ENCODE data around the gene RNASEH2A.
A peak's percentile ranks its signal among the peaks of the same experiment; 100 is the strongest.

The RNASEH2A gene

DNA sequence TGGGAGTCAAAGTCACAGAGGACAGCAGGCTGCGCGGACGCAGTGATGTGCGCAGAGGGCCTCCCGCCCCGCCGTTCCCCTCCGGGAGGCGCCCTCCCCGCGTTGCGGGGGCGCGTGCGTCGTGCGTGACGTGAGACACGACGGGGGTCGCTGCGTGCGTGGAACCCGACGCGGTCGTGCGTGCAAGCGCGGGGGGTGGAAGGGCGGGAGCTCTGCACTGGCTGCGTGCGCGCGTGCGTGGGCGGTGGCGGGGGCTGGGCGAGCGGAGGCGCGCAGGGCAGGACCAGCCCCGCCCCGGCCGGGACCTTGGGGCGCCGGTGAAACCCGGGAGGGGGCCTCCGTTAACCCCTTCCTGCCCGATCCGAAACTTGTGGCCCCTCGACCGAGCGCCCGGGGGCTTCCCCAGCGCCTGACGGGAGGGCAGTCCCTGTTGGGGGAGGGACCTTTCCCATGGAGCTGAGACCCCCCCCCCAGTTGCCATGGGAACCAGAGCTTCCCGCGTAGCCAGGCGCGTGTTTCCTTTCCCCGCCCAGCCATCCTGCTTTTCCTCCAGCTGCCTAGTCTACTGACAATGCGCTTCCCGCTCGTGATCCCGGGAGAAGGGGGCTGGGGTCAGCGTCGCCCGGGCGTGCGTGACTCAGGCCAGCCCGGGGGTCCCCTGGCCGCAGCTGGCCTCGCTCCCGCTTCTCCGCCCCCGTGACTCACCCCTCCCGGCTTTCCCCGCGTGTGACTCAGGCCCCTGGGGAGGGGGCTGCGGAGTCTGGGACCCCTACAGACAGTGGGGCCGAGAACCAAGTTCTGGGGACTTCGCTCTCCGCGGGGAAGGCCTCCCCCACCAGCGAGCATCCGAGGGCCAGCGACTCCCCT, 23.7 kb upstream of the RNASEH2A start:
- DNase-seq (ENCODE audit: low spot score), result peak; percentile 87

DNA sequence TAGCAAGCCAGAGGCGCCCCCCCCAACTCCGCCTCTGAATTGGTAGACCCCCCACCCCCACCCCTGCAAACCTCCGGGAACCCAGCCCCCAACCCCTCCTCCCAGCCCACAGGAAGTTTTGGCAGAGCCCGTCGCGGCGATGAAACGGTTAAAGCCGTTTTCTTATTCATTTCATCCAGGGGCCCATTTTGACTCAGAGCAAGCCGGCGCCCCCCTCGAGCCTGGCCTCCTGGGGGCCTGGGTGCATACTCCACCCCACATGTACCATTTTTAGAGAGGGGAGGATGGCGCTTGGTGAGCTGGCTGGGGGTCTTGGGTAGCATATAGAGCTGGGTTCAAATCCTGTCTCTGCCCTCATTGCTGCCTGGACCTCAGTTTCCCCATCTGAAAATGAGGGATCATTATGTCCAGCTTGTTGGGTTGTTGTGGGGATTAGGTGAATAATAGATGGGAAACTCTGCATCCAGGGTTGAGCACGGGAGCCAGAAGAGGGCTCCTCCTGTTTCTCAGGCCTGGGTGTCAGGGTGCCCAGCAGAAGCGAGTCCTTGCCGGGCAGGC, 23.0 kb upstream of the RNASEH2A start:
- no peak for DNase-seq (ENCODE audit: low spot score)

DNA sequence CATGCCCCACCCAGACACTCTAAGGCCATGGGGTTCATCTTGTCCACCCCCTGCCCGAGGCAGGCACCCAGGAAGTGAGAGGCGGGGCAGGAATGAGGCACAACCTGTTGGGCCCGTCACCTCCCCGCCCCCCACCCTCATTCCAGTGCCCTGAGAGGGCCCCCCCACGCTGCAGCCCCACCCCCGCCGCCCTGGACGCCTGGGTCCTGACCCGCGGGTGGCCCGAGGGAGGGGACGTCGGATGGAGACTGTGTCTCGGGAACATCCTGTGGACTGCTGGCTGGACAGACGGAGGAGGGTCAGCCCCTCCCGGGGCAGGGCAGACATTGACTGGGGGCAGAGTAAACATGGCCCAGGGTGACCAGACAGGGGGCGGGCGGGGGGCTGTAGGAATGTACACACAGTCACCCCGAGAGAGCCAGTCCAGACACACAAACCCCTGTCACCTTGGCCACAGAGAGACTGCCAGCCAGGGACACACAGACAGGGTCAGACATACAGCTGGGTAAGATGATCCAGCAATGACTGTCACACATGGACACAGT, 22.5 kb upstream of the RNASEH2A start:
- no peak for DNase-seq (ENCODE audit: low spot score)

DNA sequence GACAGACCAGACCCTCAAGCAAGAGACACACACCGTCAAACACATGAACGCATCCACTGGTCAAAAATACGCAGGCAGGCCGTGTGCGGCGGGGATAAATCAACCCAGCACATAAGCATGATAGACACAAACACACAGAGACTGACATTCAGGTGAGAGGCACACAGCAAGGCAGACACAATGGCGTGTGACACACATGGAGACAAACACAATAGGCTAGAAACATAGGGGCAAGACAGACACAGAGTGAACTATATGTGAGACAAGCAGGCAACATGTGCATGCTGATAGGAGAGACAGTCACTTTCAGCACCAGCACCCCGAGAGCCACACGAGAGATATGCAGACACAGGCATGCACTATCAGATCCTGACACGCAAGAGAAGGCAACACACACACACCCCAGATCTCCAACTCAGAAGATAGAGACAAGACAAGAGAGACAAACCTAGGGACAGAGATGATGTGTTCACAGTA, 22.0 kb upstream of the RNASEH2A start:
- no peak for DNase-seq (ENCODE audit: low spot score)

DNA sequence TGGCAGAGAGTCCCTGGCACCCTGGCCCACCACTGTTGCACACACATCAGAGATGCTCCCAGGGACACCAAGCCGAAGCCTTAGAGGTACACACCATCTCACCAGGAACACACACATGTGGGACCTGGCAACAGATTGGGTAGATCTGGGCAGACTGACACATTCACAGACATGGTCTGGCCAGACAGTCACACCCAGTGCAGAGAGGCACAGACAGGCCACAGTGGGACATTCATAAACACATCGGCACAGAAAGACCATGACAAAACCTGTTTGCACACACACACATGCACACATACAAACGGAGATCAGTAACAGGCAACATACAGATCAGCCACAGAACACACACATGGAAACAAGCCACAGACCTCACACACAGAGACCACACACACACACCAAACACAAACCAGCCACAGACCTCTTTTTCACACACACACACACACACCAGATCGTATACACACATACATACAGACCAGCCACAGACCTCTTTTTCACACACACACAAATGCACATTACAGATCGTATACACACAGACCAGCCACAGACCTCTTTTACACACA, 21.4 kb upstream of the RNASEH2A start:
- DNase-seq (ENCODE audit: low spot score), result no peak

DNA sequence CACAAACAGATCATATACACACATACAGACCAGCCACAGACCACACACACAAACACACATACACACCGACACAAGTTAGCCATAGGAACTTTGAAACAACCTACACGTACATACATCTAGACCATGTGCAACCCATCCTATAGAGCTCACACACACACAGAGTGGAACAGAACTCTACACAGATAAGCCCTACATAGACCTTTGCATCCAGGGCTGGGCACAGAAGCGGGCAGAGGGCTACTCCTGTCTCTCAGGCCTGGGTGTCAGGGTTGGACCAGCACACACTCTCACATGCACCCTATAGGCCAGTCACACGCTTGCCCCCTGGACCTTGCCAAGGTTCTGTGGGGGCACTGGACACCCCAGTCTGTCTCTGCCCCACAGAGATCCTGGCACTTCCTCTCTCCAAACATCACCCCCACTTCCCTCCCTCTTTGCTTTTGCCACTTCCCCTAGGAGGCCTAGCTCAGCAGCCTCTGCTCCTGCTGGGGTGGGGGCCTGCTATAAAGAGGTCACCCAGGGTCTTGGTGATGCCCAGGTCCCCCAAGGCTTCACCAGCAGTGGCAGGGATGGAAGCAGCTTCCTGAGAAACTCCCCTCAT, 20.9 kb upstream of the RNASEH2A start:
- no peak for DNase-seq (ENCODE audit: low spot score)

DNA sequence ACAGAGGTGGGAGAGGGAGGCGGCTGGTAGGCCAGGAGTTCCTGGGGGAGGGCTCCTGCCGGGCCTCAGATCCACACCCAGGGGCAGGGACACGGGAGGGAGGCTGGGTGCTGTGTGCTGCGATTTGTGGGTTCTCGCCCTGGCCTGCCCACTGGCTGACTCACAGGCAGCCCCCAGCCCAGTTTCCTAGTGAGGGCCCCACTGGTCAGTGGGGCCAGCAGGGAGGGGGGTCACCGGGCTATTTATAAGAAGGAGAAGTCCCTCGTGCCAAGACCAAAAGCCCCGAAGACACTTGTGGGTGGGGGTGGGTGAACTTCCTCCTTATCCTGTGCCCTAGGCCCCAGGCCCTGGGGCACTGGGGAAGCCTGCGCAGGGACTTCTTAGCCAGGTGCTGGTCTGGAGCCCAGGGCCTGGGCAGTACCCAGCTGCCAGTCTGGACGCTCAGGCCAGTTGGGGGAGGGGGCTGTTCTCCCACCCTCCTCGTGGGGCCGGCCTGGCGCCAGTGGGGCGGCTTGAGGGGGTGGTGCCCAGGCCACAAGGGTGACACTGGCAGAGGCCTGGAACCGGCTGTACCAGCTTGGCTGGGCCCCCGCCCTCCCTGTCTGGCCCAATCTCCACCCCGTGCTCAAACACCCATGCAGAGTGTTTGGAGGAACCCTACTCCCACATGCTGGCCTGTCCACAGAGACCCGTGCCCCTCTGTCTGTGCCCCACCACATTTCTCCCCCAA, 20.1 kb upstream of the RNASEH2A start:
- DNase-seq (ENCODE audit: low spot score), result no peak

DNA sequence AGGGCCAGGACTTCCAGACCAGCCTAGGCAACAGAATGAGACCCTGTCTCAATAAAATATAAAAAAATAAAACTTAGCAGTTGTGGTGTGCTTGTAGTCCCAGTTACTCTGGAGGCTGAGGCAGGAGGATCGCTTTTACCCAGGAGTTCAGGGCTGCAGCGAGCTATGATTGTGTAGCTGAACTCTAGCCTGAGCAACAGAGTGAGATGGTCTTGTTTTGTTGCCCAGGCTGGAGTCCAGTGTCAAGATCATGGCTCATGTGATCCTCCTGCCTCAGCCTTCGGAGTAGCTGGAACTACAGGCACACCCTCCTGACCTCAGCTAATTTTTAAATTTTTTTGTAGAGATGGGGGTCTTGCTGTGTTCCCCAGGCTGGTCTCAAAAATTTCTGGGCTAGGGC, 19.4 kb upstream of the RNASEH2A start:
- no peak for DNase-seq (ENCODE audit: low spot score)

DNA sequence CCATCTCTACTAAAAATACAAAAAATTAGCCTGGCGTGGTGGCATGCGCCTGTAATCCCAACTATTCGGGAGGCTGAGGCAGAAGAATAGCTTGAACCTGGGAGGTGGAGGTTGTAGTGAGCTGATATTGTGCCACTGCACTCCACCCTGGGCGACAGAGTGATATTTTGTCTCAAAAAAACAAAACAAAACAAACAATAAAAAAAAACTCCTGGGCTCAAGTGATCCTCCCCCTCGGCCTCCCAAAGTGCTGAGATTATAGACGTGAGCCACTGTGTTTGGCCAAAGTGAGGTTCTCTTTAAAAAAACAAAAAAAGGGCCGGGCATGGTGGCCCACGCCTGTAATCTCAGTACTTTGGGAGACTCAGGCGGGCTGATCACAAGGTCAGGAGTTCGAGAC, 18.9 kb upstream of the RNASEH2A start:
- no peak for DNase-seq (ENCODE audit: low spot score)

DNA sequence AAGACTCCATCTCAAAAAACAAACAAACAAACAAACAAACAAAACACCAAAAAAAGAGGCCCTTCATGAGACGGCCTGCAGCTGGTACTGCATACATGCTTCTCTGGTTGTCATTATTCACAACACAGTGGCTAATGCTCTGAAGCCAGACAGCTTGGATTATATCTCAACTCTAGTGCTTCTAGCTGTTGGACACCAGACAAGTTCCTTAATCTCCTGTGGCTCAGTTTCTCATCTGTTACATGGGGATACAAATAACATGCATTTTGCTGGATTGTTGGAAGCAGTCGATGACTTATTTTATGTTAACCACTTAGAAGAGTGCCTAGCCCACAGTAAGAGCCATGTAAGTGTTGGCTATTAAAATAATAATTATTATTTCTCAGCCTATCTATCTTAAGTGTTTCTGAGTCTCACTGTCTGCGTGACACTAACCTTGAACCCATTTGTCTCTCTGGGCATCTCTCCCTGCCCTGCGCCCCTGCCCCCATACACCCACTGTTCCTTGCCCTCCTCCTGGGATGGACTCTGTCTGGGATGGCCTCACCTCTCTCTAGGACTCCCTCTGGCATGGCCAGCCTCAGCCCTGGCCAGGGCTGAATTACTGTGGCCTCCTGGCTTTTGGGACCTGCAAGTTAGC, 18.2 kb upstream of the RNASEH2A start:
- DNase-seq (ENCODE audit: low spot score), result no peak

DNA sequence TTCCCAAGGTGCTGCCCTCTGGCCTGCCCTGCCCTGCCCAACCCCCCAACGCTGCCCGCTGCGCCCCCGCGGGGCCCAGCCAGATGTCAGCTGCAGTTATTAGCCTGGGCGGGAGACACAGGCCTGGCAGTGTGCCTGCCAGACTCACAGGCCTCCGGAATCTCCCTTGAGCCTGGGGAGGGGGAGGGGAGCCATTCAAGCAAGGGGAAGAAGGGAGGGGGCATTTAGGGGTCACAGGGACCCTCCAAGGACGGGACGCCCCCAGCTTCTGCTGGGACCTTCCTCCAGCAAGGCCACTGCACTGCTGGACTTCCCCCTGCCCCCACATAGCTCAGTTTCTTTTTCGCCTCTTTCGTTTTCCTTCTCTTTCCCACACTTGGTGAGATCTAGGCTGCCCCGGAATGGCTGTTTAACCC, 17.7 kb upstream of the RNASEH2A start:
- peak; percentile 67 for DNase-seq (ENCODE audit: low spot score)

DNA sequence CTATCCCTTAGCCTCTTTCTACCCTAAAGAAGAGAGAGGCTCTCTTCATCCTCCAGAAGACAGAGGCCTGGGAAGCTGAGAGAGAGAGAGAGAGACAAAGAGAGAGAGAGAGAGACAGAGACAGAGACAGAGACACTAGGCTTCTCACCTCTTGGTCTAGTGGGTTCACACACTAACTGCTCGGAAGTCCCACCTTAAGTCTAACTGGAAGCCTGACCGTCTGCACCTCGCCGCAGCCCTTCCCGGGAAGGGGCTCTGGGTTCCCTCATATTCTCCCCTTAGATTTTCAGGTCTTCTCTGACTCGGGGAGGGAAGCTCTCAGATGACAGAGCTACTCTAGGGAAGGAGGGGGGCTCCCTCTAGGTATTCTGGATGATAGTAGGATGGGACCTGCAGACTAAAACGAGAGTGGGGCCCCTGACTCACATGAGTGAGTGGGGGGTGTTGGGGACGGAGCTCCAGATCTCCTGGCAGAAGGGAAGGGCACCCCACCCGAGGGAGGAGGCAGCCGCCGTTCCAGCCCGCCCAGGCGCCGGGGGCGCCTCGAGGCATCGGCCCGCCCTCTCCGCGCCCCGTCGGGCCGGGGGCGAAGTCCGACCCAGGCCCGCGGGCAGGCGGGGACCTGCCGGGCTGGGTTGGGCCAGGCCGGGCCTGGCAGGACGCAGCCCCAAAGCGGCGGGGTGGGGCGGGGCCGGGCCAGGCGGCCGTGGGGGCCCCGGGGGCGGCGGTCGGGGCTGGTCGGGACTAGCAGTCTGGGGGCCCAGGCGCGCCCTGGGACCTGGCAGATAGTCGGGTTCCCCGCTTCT, 17.1 kb upstream of the RNASEH2A start:
- no peak for DNase-seq (ENCODE audit: low spot score)

DNA sequence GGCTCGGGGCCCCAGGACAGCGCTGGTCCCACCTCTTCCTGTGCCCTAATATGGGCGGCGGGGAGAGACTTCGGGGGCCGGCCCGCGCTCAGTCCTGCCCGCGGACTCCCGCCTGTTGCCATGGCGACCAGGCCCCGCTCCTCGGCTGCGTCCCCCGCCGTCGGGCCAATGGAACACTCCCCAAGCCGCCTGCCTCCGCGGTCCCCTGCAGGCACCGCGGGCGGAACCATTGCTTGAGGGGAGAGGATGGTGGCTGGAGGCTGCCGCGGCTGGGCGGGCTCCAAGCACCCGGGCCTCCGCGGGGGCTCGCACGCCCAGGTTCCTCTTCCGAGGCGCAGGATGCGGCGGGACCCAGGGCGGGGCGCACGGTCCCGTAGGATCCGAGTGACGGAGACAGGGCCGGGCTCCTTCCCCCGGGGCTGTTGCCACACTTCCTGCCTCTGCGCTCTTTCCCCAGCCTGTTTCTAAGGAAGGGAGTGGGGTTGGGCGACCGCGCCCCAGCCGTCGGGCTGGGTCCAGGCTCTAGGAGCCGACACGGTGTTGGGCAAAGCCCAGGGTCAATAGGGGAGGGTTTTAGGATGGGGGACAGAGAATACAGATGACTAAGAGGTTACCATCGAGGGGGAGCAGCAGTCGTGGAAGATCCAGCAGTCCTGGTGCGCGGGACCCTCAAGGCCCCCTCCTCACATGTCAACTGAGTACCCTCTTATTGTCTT, 16.3 kb upstream of the RNASEH2A start:
- DNase-seq (ENCODE audit: low spot score), result peak; percentile 93

DNA sequence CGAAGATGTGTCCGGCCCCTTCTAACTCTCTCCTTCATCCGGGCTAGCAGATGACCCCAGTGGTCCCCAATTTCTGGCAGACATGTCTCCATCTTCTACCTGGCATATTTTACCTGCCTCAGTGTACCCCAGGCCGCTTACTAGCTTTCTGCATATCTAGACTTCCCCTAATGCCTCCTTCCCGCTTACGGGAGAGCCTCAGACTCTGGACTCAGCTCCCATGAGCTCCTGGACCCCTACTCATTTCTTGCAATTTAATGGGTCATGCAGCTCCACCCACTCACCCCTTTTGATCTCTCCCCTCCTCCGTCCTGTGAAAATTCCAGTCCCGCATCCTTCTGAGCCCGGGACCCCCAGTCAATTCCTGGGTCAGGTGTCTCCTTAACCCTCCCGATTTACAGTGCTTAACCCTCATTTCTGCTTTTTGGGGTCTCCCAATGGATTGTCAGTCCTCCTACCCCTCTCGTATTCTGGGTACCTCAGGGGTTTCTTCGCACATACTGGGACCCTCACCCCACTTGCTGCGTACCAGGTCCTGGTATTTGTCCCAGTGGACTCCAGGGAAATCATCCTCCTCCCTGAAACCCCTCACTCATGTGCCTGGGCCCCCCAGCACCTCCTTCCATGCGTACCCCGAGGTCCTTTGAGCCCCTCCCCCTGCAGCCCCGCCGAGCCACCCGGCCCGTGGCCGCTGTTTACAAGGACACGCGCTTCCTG, 15.6 kb upstream of the RNASEH2A start:
- DNase-seq (ENCODE audit: low spot score), result no peak

DNA sequence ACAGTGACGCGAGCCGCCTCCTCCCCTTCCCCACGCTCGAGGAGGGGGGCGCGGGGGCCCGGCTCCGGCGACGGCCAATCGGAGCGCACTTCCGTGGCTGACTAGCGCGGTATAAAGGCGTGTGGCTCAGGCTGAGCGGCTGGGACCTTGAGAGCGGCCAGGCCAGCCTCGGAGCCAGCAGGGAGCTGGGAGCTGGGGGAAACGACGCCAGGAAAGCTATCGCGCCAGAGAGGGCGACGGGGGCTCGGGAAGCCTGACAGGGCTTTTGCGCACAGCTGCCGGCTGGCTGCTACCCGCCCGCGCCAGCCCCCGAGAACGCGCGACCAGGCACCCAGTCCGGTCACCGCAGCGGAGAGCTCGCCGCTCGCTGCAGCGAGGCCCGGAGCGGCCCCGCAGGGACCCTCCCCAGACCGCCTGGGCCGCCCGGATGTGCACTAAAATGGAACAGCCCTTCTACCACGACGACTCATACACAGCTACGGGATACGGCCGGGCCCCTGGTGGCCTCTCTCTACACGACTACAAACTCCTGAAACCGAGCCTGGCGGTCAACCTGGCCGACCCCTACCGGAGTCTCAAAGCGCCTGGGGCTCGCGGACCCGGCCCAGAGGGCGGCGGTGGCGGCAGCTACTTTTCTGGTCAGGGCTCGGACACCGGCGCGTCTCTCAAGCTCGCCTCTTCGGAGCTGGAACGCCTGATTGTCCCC, 14.9 kb upstream of the RNASEH2A start, which contains the start of gene JUNB:
JUNB (plus strand) TSS at position 142 of the 706 bp plus-strand sequence; CDS start at position 428, 286 bp downstream.
- DNase-seq (ENCODE audit: low spot score), result peak; percentile 92

DNA sequence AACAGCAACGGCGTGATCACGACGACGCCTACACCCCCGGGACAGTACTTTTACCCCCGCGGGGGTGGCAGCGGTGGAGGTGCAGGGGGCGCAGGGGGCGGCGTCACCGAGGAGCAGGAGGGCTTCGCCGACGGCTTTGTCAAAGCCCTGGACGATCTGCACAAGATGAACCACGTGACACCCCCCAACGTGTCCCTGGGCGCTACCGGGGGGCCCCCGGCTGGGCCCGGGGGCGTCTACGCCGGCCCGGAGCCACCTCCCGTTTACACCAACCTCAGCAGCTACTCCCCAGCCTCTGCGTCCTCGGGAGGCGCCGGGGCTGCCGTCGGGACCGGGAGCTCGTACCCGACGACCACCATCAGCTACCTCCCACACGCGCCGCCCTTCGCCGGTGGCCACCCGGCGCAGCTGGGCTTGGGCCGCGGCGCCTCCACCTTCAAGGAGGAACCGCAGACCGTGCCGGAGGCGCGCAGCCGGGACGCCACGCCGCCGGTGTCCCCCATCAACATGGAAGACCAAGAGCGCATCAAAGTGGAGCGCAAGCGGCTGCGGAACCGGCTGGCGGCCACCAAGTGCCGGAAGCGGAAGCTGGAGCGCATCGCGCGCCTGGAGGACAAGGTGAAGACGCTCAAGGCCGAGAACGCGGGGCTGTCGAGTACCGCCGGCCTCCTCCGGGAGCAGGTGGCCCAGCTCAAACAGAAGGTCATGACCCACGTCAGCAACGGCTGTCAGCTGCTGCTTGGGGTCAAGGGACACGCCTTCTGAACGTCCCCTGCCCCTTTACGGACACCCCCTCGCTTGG, 14.1 kb upstream of the RNASEH2A start:
- no peak for DNase-seq (ENCODE audit: low spot score)

DNA sequence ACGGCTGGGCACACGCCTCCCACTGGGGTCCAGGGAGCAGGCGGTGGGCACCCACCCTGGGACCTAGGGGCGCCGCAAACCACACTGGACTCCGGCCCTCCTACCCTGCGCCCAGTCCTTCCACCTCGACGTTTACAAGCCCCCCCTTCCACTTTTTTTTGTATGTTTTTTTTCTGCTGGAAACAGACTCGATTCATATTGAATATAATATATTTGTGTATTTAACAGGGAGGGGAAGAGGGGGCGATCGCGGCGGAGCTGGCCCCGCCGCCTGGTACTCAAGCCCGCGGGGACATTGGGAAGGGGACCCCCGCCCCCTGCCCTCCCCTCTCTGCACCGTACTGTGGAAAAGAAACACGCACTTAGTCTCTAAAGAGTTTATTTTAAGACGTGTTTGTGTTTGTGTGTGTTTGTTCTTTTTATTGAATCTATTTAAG, 13.5 kb upstream of the RNASEH2A start:
- no peak for DNase-seq (ENCODE audit: low spot score)
